ENCODE measurements around the gene RPTOR. TPM values are rescaled to one million over a fixed set of nuclear protein-coding genes. Genes with fewer than 3 reads are reported as not detected.

The RPTOR gene
- total RNA-seq, 1 experiment from 2014 or later, result 30.6 TPM

DNA sequence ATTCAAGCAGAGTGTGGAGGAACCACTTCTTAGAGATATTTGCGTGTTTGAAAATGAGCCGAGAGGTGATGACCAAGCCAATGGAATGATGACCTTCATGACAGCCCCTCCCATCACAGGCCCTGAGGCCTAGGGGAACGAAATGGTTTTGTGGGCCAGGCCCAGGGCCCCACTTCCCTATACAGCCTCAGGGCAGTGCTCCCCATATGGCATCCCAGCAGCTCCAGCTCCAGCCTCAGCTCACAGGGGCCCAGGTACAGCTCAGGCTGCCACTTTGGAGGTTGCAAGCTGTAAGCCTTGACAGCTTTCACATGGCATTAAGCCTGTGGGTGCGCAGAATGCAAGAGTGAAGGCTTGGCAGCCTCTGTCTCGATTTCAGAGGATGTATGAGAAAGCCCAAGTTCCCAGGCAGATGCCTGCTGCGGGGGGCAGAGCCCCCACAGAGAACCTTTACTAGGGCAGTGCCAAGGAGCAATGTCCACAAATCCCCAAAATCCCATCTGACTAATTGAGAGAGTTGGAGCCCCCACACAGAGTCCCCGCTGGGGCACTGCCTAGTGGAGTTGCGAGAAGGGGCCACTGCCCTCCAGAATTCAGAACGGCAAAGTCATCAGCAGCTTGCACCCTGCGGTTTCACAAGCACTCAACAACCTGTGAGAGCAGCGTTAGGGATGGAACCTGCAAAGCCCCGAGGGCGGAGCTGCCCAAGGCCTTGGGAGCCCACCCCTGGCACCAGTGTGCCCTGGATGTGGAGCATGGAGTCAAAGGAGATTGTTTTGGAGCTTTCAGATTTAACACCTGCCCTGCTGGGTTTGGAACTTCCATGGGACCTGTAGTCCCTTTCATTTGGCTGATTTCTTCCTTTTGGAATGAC, 468.2 kb downstream of the RPTOR start:
- H3K4me2 ChIP-seq (ENCODE audit: low read depth, low read length, poor library complexity, severe bottlenecking), result no peak overlapping the region

DNA sequence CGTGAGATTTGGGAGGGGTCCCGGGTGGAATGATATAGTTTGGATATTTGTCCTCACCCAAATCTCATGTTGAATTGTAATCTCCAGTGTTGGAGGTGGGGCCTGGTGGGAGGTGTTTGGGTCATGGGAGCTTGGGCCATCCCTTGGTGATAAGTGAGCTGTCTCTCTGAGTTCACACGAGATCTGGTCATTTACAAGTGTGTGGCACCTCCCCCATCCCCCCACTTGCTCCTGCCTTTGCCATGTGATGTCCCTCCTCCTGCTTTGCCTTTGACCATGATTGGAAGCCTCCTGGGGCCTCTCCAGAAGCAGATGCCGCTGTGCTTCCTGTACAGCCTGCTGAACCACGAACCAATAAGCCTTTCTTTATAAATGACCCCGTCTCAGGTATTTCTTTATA, 469.0 kb downstream of the RPTOR start:
- peaks cover 3% of the 10 kb centered on the region; the same call in 1 of the 2 replicates for H3K9me3 ChIP-seq (ENCODE audit: low read length)
- H3K36me3 ChIP-seq (ENCODE audit: insufficient read depth, low read length), result no peaks in the 10 kb centered on the region
- H3K4me3 ChIP-seq (ENCODE audit: low read length), result no peak overlapping the region
- H3K9ac ChIP-seq (ENCODE audit: low read length), result no peak overlapping the region
- no peaks in the 10 kb centered on the region for H3K4me1 ChIP-seq (ENCODE audit: low read length)
- no peaks in the 10 kb centered on the region for H3K27me3 ChIP-seq (ENCODE audit: low read length)
- no peak overlapping the region for H2AFZ ChIP-seq (ENCODE audit: low read length)
- no peak for DNase-seq
- no peaks in the 10 kb centered on the region for H4K20me1 ChIP-seq (ENCODE audit: insufficient read depth, low read depth, low read length)
- no peak overlapping the region for H3K4me2 ChIP-seq (ENCODE audit: low read depth, low read length, poor library complexity, severe bottlenecking)
- no peak overlapping the region for H3K27ac ChIP-seq (ENCODE audit: low read length)
- no peaks in the 10 kb centered on the region for H3K79me2 ChIP-seq (ENCODE audit: low read length)
- no peaks in the 10 kb centered on the region for H3K9me2 ChIP-seq (replicated peaks; ENCODE audit: insufficient read depth, low read length)

More for the DNA sequence above, 468.2 kb downstream of the RPTOR start:
- peaks cover 3% of the 10 kb centered on the region; the same call in 1 of the 2 replicates for H3K9me3 ChIP-seq (ENCODE audit: low read length)
- no peak overlapping the region for H2AFZ ChIP-seq (ENCODE audit: low read length)
- no peak overlapping the region for H3K27ac ChIP-seq (ENCODE audit: low read length)
- H3K4me1 ChIP-seq (ENCODE audit: low read length), result no peaks in the 10 kb centered on the region
- DNase-seq, result no peak
- H3K79me2 ChIP-seq (ENCODE audit: low read length), result no peaks in the 10 kb centered on the region
- H3K36me3 ChIP-seq (ENCODE audit: insufficient read depth, low read length), result no peaks in the 10 kb centered on the region
- no peak overlapping the region for H3K9ac ChIP-seq (ENCODE audit: low read length)
- no peaks in the 10 kb centered on the region for H3K27me3 ChIP-seq (ENCODE audit: low read length)
- no peaks in the 10 kb centered on the region for H3K9me2 ChIP-seq (replicated peaks; ENCODE audit: insufficient read depth, low read length)
- no peaks in the 10 kb centered on the region for H4K20me1 ChIP-seq (ENCODE audit: insufficient read depth, low read depth, low read length)
- H3K4me3 ChIP-seq (ENCODE audit: low read length), result no peak overlapping the region

DNA sequence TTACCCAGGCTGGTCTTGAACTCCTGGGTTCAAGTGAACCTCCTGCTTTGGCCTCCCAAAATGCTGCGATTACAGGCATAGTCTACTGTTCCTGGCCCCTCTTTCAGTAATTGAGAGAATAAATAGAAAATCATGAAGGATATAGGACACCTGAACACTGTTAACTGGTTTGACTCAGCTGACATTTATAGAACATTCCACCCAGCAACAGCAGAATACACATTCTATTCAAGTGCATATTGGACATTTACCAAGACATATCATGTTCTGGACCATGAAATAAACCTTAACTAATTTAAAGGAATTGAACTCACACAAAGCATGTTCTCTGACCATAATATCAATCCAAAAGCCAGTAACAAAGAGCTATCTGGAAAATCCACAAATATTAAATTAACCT, 470.5 kb downstream of the RPTOR start:
- Histone ChIP-seq H3K4me2 (ENCODE audit: low read depth, low read length, poor library complexity, severe bottlenecking) (no peak overlapping the region), H3K36me3 (ENCODE audit: insufficient read depth, low read length) (no peaks in the 10 kb centered on the region), H3K27me3 (ENCODE audit: low read length) (no peaks in the 10 kb centered on the region), H3K79me2 (ENCODE audit: low read length) (no peaks in the 10 kb centered on the region), H3K9me3 (ENCODE audit: low read length) (peaks cover 3% of the 10 kb centered on the region; the same call in 1 of the 2 replicates), H3K9me2 (replicated peaks; ENCODE audit: insufficient read depth, low read length) (no peaks in the 10 kb centered on the region), H3K9ac (ENCODE audit: low read length) (no peak overlapping the region), H3K4me1 (ENCODE audit: low read length) (no peaks in the 10 kb centered on the region), H2AFZ (ENCODE audit: low read length) (no peak overlapping the region), H3K4me3 (ENCODE audit: low read length) (no peak overlapping the region), H4K20me1 (ENCODE audit: insufficient read depth, low read depth, low read length) (no peaks in the 10 kb centered on the region), H3K27ac (ENCODE audit: low read length) (no peak overlapping the region)
- DNase-seq, result no peak

Small RNA genes within 50 kb of the gene (small RNA-seq; reads per million reads assigned to genes)
- gene AC120024.2 (not detected), gene AC120024.3 (not detected)

Other genes with a start within 250 kb of the RPTOR start
- 11.4 and 22.7 TPM in 2 replicates for gene ENDOV, start 129.7 kb upstream of the RPTOR start, total RNA-seq (2014; rRNA removed; shearing (Covaris generic); ENCODE audit: low replicate concordance)
- not detected in 2 replicates for gene NPTX1, start 68.2 kb upstream of the RPTOR start, total RNA-seq (2014; rRNA removed; shearing (Covaris generic); ENCODE audit: low replicate concordance)

Measured in Karpas-422 (cell line).